SIG-M5 treated with dmso at 0.1 percent for 504 hours (cell line): ENCODE results near the gene ASF1B.
"Not testable (repeated sequence)": the region's sequence is repeated elsewhere in the genome, so short reads cannot be mapped to it uniquely, and the experiment has no call there.

Experiments used
- DNase-seq: peaks from one replicate; lab custom pipeline; 2025; ENCODE audit not compliant: unreplicated experiment; lab: John Stamatoyannopoulos, UW

ASF1B gene

DNA sequence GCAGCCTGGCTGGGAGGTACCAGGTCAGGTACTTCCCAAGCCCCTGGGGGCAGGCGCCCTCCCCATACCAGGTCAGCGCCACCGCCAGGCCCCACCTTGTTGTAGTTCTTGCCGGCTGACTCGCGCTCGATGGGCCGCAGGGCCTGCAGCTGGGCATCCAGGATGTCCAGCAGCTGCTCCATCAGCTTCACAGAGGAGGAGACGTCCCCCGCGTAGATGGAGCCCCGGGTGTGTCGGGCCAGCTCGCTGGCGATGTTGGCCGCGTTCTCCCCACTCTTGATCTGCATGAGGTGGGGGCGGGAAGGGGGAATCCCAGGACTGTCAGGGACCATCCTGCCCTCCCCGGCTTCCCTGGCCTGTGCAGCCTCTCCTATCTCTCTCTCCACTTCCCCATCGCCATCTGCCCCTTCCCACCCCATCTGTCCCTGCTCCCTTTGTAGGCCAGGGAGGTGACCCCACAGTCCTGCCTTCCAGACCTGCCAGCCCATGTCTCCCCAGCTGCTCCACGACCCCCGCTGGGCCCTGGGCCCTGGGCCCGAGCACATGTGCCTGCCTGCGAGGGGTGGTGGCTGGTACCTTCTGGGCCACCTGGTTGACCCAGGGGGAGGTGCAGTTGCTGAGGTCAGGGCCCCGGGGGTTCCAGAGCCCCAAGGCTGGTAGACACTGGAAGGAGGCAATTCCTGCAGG is 23.8 kb upstream of the ASF1B start:
- no peak for DNase-seq

DNA sequence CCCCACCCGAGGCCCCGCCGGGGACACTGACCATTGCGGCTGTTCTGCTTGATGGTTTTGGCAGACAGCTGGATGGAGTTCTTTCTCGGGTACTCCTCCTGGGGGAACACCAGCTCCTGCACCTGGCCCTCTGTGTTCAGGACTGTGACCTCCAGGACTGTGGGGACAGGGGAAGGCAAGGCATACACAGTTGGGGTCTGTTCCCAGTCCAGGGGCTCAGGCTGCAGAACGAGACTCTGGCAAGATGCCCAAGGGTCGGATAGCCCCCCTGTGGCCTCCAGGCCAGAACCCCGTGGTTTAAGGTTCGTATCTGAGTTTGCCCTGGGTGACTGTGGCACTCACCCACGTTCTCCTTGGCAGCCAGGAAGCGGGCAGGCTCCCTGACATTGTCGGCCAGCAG is 22.7 kb upstream of the ASF1B start:
- DNase-seq: no peak

DNA sequence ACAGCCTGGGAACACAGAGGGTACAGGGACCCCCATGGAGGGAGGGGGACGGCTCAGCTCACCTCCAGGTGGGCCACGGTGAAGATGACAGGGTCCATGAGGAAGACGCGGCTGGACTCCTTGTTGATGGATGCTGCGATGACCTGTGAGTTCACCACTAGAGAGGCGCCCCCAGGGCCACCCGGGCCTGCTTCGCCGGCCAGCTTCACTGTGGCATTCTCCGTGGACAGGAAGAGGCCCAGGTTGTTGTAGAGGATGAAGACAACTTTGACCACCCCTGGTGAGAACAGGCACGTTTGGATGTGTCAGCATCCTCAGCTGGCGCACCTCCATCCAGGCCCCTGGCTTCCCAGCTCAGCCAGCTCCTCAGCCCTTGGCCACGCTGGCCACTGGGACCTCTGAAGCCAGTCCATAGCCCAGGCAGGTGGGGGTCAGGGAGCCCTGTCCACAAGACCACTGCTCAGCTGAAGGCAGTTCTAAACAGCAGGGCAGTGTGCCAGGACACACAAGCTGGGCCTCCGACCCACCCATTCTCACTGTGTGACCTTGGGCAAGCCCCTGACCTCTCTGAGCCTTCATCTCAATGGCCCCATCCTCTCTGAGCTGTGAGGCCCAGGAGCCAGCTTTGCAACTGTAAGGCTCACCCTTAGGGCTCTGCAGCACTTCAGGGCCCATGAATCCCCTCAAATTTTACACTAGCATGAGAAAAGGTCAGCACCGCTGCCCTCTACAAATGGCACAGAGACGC is 22.1 kb upstream of the ASF1B start:
- DNase-seq: no peak

DNA sequence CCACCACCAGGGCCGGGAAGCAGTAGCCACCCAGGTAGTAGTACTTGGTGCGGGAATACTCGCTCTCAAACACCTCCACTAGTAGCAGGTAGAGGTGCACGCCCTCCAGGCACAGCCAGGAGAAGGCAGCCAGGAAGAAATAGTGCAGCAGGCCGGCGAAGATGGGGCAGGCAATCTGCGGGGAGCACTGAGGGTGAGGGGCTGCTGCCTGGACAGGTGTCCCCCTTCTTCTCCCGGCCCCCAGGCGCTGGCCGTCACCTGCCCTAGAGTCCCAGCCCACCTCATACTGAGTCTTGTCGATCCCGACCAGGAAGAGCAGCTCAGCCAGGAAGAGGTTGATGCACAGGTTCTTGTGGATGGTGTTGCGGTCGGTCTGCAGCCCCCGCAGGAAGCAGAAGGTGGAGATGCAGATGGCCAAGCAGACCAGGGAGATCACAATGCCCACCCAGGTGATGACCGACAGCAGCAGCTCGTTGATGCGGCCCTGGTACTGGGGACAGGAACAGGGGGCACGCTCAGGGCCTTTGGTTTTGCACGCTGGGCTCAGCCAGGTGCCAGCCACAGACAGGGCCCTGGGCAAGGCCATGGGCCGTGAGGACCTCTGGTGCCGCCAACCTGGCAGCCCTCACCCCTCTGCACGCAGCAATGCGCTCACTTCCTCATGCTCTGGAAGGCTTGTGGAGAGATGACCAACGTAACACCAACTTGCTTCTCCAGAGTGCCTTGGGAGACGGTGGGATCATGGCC is 20.8 kb upstream of the ASF1B start:
- no peak for DNase-seq

DNA sequence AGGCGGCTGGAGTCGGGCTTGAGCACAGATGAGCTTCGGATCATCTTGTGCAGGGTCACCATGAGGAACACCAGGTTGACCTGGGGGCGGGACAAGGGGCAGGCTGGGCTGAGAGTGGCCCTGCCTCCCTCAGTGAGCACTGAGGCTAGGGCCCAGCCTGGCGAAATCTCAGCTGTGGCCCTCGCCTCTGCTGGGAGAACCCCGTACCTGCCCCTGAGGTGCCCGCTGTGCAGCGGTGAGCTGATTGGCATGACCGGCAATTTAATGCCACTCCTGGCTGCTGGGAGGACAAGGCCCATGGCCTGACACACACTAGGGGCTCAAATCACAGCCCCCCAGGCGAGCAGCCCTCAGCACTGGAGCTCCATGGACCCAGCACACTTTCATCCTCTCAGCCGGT is 19.7 kb upstream of the ASF1B start:
- DNase-seq: no peak

DNA sequence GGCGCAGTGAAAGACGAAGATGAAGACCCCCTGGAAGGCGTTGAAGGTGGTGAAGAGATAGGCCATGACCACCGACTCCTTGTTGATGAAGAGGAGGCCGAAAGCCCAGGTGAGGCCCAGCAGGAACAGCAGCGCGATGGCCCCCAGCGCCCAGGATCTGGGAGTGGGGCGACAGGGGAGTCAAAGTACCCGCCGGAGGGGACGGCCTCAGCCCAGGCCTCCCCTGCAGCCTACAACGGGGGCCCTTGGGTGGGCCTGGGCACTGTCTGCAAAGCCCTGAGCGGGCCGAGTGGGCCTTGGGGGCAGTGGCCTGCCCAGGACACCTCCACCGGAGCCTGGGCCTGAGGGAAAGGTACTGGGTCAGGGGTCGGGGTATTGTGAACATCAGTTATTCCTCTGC is 19.0 kb upstream of the ASF1B start:
- DNase-seq: no peak

DNA sequence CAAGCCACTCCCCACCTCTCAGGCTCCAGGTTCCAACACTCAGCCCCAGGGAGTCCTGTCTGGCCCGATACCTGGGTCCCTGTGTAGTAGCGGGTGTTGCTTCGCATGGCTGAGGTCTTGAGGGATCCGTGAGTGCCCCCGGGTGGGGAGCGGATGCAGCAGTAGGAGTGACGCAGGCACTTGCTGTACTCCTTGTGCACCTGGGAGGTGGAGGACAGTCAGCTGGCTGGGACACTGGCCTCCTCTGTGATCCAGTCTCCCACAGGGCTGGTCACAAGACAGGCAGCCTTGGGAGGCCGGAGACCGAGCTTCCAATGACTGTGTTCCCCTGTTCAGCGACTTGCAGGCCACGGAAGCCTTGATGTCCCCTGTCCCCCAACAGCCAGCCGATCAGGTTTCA is 16.3 kb upstream of the ASF1B start:
- no peak for DNase-seq

DNA sequence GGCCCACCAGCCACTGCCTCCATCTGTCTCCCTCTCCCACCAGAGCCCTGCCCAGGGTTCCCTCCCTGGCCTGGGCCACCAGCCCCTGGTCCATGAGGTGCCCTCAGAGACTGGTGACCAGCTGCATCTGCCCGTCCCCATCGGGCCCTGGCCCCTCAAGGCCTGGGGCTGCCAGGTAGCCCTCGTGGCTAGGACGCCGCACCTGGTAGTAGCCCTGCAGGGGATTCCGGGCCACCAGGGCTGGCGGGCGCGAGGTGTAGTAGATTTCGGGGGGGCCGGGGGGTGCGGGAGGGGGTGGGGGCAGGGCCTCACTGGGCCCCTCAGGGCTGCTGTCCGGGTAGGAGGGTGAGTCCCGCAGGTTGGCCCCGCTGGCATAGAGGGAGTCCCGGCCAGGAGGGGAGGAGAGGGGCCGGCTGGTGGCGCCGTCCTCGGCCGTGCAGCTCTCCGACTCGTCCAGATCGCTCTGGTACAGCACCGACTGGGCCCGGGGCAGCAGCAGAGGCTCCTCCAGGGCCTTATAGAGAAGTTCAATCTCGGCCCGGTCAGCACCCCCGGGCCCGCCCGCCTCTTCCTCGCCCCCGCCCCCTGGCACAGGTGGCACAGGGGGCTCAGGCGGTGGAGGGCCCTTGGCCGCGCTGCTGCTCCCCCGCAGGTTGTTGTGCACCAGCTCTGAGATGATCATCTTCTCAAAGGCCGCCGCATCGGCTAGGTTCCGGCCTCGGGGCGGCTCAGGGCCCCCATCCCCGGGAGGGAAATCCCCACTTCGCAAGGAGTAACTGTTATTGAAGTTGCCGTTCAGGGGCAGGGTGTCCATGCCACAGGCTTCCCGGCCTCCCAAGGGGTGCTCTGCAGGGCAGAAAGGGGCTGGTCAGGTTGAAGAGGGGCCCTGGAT is 14.6 kb upstream of the ASF1B start:
- DNase-seq: no peak

DNA sequence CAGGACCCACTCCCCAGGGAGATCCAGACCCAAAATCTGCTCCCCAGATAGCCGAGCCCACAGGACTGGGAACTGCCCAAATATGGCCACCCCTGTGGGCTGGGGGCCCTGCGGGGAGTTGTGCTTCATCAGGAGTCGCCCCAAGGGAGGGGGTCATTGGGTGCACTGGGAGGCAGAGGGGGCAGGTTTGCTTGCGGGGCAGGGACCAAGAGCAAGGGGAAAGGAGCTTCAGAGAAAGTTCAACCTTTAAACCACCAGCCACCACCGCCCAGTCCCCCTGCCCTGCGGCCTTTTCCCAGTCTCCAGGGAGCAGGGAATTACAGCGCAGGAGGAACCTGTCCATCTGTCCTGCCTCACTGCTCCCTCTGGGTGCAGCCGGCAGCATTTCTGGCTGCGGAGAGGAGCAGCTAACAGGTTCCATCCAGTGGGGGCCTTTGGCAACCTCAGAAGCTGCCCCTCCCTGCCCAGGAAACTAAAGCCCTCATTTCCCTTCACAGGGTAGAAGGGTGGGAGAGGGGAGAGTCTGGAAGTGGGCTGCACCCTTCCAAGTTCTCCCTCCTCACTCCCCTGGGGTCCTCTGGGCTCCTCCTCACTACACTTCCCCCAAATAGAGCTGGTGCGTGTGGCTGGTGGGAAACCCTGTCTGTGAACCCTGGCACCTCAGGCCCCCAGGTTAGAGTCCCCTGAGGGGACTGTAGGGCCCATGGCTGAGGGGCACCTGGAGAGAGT is 13.8 kb upstream of the ASF1B start:
- DNase-seq: no peak

DNA sequence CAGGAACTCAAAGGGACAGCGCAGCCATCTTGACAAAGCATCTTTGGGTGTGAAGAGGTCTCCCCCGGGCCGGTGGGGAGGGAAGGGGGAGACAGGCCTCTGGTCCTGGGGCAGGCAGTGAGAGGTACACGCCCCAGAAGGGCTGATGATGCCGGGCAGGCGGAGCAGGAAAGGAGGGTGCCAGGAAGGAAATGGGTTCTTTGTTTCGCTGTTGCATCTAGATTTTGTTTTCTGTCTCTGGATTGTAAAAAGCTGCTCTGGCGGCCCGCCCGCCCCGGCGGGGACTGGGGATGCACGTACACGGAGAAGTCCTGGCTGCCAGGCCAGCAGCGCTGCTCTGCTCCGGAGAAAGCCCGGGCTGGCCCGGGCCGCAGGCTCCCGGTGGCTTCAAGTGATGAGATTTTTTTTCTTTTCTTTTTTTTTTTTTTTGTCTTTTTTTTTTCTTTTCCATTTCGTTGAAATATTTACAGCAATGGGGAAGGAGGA is 13.2 kb upstream of the ASF1B start:
- DNase-seq: no peak

DNA sequence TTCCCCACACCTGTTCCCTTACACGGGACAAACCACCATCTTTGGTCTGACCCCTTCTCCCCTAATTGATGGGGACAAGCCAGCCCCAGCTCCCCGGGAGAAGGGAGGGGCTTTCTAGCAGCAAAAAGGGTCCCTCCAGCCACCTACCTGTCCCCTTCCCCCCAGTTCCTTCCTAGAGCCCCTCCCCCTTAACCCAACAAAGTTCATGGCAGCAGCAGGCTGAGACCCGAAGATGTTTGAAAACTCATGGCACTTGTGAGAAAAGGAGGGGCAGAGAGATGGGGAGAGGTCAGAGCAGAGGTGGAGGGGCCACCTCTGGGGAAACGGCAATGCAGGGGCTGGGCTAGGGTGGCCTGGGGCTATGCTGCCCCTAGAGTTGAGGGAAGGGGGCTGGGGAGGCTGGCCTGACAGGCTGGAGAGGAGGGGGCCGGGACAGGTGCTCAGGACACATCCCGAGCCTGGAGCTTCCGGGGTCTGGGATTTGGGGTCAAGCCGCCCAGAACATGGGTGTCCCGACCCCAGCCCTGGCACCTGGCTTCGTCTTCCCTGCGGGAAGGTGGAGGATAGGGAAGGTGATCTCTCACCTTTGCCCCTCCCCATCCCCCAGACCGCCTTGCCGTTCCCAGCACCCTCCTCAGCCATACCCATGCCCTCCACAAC is 12.5 kb upstream of the ASF1B start:
- no peak for DNase-seq

DNA sequence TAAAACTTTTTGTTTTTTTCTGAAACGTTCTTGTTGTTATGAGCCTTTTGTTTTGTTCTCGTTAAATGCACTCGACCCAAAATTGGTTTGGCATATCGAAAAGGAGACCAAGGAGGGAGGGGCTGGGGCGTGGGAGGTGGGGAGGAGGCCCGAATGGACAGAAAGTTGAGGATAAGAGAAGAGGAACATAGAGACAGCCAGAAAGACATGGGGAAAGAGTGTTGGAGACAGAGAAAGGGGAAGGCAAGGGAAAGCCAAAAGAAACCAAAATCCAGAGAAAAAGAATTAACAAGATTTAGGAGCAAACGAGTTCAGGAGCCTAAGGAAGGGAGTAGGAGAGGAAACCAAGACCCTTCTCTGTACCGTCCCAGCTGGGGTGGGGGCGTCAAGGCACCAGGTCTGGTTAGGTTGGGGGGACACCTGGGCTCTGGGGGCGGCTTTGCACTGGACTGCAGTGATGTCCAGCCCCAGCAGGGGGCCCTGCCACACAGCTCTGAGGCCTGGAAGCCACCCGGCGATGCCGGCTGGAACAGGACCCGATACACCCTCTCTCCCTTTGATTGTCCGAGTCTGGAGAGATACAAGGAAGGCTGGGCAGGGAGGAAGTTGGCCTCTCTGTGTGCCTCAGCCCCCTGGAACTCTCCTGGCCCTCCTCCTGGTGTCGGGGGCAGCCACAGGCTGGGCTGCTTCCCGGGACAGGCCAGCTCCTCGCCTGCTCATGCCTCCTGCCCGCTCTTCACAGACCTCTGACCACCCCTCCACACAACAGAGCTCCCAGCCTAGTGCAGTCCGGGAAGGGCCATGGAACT is 11.6 kb upstream of the ASF1B start:
- DNase-seq: no peak

DNA sequence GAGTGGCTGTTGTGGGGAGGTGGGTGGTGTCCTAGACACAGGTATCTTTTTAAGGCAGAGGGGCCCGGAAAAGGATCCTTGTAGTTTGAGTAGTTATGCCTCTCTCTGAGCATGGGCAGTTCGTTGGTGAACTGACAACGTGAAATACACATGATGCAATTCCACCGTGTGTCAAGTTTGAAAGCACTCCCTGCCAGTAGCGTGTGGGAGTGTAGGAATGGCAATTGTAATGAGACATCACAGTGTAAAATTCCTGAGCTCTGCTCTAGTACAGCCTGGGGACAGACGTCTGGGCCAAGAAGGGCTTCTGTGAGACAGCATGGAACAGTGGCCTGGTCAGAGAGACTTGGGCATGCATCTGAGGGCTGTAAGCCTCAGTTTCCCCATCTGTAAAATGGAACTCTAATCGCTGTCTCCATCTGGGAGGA is 10.4 kb upstream of the ASF1B start:
- no peak for DNase-seq

DNA sequence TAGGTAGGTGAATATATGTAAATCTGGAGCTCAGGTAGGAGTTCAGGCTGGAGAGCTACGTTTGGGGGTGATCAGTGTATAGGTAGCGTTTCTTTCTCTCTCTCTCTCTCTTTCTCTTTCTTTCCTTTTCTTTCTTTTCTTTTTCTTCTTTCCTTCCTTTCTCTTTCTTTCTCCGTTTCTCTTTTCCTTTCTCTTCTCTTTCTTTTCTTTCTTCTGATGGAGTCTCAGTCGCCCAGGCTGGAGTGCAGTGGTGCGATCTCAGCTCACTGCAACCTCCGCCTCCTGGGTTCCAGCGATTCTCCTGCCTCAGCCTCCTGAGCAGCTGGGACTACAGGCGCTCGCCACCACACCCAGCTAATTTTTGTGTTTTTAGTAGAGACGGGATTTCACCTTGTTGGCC is 9.8 kb upstream of the ASF1B start:
- DNase-seq: not testable (repeated sequence)

DNA sequence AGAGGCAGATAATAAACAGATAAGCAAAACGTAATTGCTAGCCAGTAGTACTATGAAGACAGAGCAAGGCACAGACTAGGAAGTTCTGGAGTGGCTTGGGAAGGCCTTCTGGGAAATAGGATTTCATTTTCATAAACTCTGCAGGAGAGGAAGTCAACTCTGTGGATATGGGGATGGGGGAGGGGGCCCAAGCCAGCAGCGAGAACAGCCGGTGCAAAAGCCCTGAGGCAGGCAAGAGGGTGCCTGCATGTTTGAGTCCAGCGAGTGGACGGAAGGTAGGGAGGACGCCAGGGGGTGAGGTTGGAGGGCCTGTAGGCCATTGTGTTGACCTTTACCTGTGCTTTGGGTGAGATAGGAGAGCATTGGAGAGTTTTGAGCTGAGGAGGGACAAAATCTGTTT is 9.0 kb upstream of the ASF1B start:
- no peak for DNase-seq

DNA sequence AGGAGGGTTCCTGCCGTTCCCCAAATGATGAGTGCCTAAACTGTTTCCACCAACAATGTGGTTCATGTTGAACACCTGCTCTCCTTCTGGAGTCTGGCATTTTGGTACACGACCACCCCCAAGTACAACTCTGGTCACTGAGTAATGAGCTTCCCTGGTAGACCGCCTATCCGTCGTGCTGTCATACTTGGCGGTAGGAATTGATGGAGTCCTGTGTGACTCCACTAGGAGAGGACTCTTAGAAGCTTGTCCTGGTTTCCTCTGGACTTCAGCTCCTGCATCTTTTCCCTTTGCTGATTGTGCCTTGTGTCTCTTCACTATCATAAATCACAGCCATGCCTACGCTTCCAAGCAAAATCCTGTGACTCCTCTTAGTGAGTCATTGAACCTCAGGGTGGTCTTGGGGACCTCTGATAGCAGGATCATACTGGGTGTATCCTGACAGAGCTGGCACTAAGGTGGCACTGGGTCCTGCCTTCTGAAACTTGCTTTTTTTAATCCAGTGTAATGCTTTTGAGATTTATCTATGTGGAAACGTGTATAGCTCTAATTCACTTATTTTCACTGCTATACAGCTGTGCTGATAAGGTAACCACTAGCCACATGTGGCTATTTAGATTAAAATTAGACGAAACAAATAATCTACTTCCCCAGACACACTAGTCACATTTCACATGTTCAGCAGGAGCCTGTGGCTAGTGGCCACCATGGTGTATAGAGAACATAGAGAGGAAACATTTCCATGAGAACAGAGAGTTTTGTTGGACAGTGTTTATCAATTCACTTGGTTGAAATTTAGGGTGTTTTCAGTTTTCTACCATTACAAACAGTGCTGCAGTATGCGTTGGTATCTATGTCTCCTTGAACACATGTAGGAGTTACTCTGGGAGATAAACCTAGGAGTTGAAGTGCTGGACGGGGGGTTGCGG is 6.1 kb upstream of the ASF1B start:
- DNase-seq: no peak

DNA sequence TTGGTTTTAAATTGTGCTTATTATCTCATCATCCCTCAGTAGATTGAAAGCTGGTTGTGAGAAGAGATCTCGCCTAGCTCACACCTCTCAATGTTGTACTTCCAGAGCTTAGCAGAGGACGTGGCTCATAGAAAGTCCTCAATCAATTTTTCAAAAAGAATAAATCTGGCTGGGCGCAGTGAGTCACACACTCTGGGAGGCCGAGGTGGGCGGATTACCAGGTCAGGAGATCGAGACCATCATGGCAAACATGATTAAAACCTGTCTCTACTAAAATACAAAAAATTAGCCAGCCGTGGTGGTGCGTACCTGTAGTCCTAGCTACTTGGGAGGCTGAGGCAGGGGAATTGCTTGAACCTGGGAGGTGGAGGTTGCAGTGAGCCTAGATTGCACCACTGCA is 4.7 kb upstream of the ASF1B start:
- DNase-seq: no peak

DNA sequence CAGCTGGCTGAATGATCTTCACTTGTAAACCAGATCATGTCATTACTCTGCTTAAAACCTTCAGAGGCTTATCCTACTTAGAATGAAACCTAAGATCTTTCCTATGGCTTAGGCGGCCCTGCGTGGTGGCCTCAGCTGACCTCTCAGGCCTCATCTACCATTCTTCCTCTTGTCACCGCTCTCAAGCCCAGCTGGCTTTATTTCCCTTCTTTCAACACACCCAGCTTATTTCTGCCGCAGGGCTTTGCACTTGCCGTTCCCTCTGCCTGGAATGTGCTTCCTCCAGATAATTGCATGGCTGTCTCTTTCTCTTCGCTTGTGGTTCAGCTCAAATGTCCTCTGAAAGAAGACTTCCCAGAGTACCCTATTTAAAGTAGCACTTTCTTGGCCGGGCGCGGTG is 3.6 kb upstream of the ASF1B start:
- DNase-seq: no peak
